HUES64 (cell line): ENCODE measurements around the gene CSGALNACT2.
A peak's percentile ranks its signal among the peaks of the same experiment; 100 is the strongest.

ENCODE experiments used
- H3K27ac ChIP-seq: 2 replicates; pipeline ENCODE4 v1.7.0; 2013; ENCODE audit warnings: low read depth, low read length, inconsistent platforms
- H3K27me3 ChIP-seq: 2 replicates; pipeline ENCODE4 v1.6.1; 2013; ENCODE audit warnings: mild to moderate bottlenecking, low read length; ENCODE audit not compliant: insufficient read depth
- H3K36me3 ChIP-seq: 2 replicates; pipeline ENCODE4 v1.6.1; 2013; ENCODE audit warnings: mild to moderate bottlenecking, low read length; ENCODE audit not compliant: insufficient read depth
- H3K4me1 ChIP-seq: 2 replicates; pipeline ENCODE4 v1.6.1; 2013; ENCODE audit warnings: mild to moderate bottlenecking, low read length, moderate library complexity; ENCODE audit not compliant: insufficient read depth
- H3K4me3 ChIP-seq: 2 replicates; pipeline ENCODE4 v1.5.1; 2013; ENCODE audit warnings: mild to moderate bottlenecking, low read length, moderate library complexity
- H3K9ac ChIP-seq: 2 replicates; pipeline ENCODE4 v1.6.1; 2013; ENCODE audit warnings: mild to moderate bottlenecking, low read depth, low read length
- H3K9me3 ChIP-seq: 2 replicates; pipeline ENCODE4 v1.6.1; 2013; ENCODE audit warnings: low read depth, low read length; ENCODE audit not compliant: insufficient read depth
- WGBS: fragments of 150-250, 120-280 bp; methylation state at CpG from one replicate; pipeline ENCODE4 v1.1.7; 2013; ENCODE audit warnings: missing lambda C conversion rate; 5-methylcytosine and 5-hydroxymethylcytosine counted together

CSGALNACT2 gene

GRCh38 chr10:43230101-43230908, 92.1 kb downstream of the CSGALNACT2 start:
- Histone ChIP-seq H3K27me3 (peaks cover 57% of the 10 kb centered on the region), H3K27ac (no peak overlapping the region), H3K9me3 (no peaks in the 10 kb centered on the region), H3K36me3 (no peaks in the 10 kb centered on the region), H3K4me3 (peak overlapping the region; percentile 57), H3K9ac (no peak overlapping the region), H3K4me1 (no peaks in the 10 kb centered on the region)
- 39% methylated on average over 35 of the region's 35 CpGs for WGBS

GRCh38 chr10:43230909-43231522, 92.8 kb downstream of the CSGALNACT2 start:
- Histone ChIP-seq H3K9ac (no peak overlapping the region), H3K9me3 (no peaks in the 10 kb centered on the region), H3K4me3 (no peak overlapping the region), H3K27ac (no peak overlapping the region), H3K4me1 (no peaks in the 10 kb centered on the region), H3K27me3 (peaks cover 57% of the 10 kb centered on the region), H3K36me3 (no peaks in the 10 kb centered on the region)
- 94% methylated on average over 8 of the region's 8 CpGs for WGBS

- no peaks in the 10 kb centered on the region for H3K9me3 ChIP-seq
- peaks cover 55% of the 10 kb centered on the region for H3K27me3 ChIP-seq
- no peak overlapping the region for H3K9ac ChIP-seq
- H3K4me1 ChIP-seq, result no peaks in the 10 kb centered on the region
- H3K27ac ChIP-seq, result no peak overlapping the region
- H3K36me3 ChIP-seq, result no peaks in the 10 kb centered on the region
- no peak overlapping the region for H3K4me3 ChIP-seq
- WGBS, result 82% methylated on average over 6 of the region's 6 CpGs
Measured at GRCh38 chr10:43231523-43232078, 93.4 kb downstream of the CSGALNACT2 start.

GRCh38 chr10:43233601-43234430, 95.6 kb downstream of the CSGALNACT2 start:
- Histone ChIP-seq H3K9me3 (no peaks in the 10 kb centered on the region), H3K4me1 (no peaks in the 10 kb centered on the region), H3K4me3 (no peak overlapping the region), H3K9ac (no peak overlapping the region), H3K36me3 (no peaks in the 10 kb centered on the region), H3K27ac (no peak overlapping the region), H3K27me3 (peaks cover 33% of the 10 kb centered on the region)
- whole genome bisulfite sequencing, result 92% methylated on average over 19 of the region's 19 CpGs

- H3K9me3 ChIP-seq, result no peaks in the 10 kb centered on the region
- no peaks in the 10 kb centered on the region for H3K36me3 ChIP-seq
- WGBS, result 90% methylated on average over 9 of the region's 9 CpGs
- peaks cover 26% of the 10 kb centered on the region for H3K27me3 ChIP-seq
- no peak overlapping the region for H3K27ac ChIP-seq
- H3K4me3 ChIP-seq, result no peak overlapping the region
- H3K4me1 ChIP-seq, result no peaks in the 10 kb centered on the region
- no peak overlapping the region for H3K9ac ChIP-seq
Measured at GRCh38 chr10:43234471-43235041, 96.3 kb downstream of the CSGALNACT2 start.
